GM12864 (cell line): Measurements from ENCODE around the gene CNTFR.

Experiments
- DNase-seq: peaks from one replicate; pipeline ENCODE4 v3.0.0-alpha.2; 2011; ENCODE audit warnings: low read depth
- H3K4me3 ChIP-seq: 2 replicates; pipeline ENCODE4 v1.5.1; 2011; ENCODE audit warnings: mild to moderate bottlenecking, low read depth, low read length, control low read depth
- TF ChIP-seq, protein P1 (sequence below): IDR thresholded peaks from 2 replicates; pipeline ENCODE4 v1.5.1; 2011; ENCODE audit warnings: low read depth, mild to moderate bottlenecking, moderate library complexity, low read length, control low read depth, inconsistent platforms; ENCODE audit errors: missing control alignments

The CNTFR gene

DNA sequence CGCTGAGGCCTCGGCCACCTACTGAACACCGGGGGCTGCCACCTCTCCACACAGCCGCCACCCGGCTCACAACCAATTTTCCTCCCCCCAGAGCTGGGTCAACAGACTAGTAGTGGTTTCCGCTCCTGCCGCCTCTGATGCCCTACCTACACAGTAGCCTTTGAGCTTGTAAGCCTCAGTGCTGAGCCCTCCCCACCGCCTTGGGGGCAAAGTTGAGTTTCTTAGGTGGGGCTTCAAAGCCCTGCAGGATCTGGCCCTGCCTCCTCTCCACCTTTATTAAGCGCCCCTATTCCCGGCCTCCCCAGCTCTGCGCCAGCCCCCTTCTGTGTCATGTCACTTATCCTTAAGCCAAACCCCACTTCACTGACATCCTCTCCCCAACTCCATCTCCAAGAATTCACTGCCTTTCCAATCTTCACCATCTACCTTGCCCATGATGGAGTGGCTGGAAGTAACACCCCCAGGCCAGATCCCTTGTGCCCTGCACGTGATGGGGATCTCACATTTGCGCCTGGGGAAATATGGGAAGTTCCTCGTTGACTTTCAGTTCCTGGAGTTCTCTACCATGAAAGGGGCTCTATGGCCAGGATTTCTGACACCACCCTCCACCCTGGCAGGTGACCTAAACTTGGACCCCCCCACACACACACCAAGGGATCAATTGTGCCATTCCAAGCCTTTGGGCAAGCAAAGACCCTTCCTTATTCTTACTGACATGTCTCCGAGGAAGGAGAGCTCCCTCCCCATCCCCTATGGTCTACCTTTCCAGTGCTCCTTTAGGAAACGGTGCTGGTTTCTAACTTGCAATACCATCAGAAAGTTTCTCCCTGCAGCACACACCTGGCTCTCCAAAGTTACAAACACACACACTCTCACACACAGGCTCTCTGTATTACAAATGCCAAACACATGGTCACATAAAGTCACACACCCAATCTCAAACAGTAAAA lies 2.7 kb upstream of the CNTFR start:
- H3K4me3 ChIP-seq = no peak overlapping the region
- TF ChIP-seq, protein P1, sequence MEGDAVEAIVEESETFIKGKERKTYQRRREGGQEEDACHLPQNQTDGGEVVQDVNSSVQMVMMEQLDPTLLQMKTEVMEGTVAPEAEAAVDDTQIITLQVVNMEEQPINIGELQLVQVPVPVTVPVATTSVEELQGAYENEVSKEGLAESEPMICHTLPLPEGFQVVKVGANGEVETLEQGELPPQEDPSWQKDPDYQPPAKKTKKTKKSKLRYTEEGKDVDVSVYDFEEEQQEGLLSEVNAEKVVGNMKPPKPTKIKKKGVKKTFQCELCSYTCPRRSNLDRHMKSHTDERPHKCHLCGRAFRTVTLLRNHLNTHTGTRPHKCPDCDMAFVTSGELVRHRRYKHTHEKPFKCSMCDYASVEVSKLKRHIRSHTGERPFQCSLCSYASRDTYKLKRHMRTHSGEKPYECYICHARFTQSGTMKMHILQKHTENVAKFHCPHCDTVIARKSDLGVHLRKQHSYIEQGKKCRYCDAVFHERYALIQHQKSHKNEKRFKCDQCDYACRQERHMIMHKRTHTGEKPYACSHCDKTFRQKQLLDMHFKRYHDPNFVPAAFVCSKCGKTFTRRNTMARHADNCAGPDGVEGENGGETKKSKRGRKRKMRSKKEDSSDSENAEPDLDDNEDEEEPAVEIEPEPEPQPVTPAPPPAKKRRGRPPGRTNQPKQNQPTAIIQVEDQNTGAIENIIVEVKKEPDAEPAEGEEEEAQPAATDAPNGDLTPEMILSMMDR = no peak
- no peak for DNase-seq

DNA sequence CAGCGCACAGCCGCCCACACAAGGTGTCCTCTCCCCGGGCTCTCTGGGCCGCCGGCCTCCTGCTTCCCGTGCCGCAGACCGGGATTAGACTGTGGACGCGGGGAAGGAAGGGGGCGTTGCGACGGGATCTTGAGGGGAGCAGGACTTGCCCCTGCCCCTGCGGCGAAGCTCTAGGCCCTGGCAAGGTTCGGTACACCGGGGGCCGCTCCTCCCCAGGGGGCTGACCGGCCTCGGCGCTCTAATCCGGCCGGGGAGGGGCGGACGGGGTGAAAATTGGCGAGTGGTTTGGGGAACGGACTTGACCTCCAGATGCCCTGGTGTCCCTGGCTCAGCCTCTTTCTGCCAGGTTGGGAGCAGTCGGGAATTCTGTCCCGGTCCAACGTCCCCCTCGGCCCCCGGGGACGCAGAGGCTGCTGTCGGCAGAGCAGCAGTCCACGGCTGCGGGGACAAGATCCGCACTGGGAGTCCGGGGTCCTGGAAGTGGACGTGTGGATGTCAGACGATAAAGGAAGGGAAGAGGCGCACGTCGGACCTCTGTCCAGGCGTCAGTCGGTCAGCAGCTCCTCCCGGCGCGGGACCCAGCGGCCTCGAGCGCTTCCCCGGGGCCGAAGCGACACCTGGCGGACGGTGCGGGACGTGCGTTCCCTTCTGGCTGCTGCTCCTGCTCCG lies 1.9 kb upstream of the CNTFR start:
- H3K4me3 ChIP-seq = no peak overlapping the region
- TF ChIP-seq, protein P1 = peak; percentile 94
- DNase-seq = no peak

DNA sequence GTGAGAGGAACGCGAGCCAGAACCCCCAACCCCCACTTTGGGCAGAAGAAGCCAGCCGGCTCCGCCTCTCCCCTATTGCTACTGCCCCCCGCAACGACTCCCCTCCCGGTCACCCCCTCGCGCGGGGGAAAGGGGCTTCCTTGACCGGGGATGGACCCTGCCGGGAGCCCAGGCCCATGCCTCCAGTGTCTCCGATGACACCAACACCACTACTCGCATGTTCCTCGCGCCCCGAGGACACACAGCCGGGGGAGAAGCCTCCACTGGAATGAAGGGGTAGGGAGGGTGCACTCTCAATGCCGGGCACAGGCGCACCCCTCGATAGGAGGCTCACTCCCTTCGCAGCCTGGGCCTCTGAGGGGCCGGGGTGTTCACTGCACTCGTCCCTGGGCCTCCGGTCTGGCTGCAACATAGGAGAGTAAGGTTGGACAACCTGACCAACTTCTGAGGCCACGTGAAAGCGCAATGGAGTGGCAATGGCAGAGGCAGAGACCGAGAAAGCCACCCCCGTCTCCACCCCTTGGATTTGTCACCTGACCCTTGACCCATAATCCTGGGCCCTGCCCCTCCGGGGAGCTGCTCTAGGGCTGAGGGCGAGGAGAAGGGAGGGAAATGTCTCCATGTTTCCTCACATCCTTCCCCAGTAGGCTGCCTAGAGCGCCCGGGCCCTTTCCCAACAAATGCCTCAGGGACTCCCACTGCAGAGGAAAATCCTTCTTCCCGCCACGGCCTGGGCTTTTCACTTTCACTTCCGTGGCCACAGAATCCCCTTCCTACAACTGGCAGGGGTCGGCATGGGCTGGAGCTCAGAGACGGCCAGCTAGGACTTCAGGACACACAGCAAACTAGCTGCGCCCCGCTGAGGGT lies 1.1 kb upstream of the CNTFR start:
- no peak overlapping the region for H3K4me3 ChIP-seq
- TF ChIP-seq, protein P1 = no peak
- DNase-seq = no peak

DNA sequence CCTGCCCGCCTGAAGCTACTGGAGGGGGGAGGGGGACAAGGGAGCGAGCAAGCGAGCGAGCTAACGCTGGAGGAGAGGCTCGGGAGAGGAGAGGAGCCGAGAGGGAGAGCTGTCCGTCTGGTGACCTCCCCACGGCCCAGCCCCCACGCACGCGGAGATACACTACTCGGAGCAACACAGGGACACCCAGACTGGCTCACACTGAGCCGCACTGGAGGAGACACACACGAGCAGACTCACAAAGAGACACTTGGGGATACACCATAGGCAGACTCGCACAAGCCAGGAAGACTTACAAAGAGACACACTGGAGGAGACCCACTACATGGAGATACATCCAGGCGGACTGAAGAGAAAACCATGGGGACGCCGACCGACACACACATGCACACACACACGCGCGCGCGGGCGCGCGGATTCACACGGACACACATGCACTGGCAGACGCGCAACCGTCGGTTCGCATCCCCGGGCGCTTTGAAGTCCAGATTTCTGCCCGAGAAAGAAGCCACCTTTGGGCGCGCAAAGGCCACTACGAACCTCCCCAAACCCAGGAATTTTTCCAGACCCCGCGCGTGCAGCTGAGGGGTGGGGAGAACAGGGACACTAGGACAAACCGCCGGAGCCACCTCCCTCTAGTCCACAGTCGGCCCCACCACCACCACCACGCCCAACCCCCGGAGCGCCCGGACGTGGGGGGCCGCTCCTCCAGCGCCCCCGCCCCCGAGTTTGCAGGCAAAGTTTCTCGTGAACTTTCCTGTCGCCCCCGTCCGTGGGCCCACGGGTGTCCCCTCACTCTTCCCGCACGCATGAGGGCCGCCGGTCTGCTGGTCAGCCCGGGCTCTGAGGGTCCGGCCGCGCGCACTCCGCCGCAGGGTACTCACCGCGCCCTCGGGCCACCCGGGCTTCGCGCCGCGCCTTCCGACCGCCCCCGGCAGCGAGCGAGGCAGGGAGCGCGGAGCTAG lies 571 bp downstream of the CNTFR start:
- no peak overlapping the region for H3K4me3 ChIP-seq
- no peak for DNase-seq
- TF ChIP-seq, protein P1 = no peak

DNA sequence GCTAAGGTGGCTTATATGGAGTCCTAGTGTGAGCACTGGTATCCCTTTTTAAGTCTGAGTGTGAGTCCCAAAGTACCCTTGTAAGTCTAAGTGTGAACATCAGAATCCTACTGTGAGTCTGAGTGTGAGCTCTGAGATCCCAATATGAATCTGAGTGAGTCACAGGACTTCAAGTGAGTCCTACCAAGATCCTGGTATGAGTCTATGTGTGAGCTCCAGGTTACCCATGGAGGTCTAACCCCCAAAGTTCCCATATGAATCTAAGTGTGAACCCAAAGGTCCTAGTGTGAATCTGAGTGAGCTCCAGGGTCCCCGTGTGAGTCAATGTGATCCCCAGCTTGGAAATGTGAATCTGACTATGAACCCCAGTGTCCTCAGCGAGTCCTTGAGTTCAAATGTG lies 2.3 kb downstream of the CNTFR start:
- TF ChIP-seq, protein P1 = no peak
- no peak for DNase-seq

More for the DNA sequence above, 2.3 kb downstream of the CNTFR start:
- no peak overlapping the region for H3K4me3 ChIP-seq
